Type B pancreatic cell (in vitro differentiated cells): Measurements from ENCODE around the gene CAMK2N2. TPM values are rescaled to one million over a fixed set of nuclear protein-coding genes. Genes with fewer than 3 reads are reported as not detected.
A peak's percentile ranks its signal among the peaks of the same experiment; 100 is the strongest.

Experiments used
- DNase-seq: peaks from one replicate; pipeline ENCODE4 v3.0.0; 2021; ENCODE audit warnings: mixed read lengths; ENCODE audit not compliant: unreplicated experiment; ENCODE audit errors: extremely low spot score
- H3K27ac Mint-ChIP-seq: 2 replicates; pipeline ENCODE4 v1.8.0; 2021; ENCODE audit warnings: mild to moderate bottlenecking, mixed read lengths
- H3K27me3 Mint-ChIP-seq: 2 replicates; pipeline ENCODE4 v1.8.0; 2021; ENCODE audit warnings: mixed read lengths
- H3K36me3 Mint-ChIP-seq: 2 replicates; pipeline ENCODE4 v1.8.0; 2021; ENCODE audit warnings: mixed read lengths
- H3K4me1 Mint-ChIP-seq: one replicate; pipeline ENCODE4 v1.8.0; 2021; ENCODE audit warnings: mixed read lengths; ENCODE audit not compliant: unreplicated experiment
- H3K4me3 Mint-ChIP-seq: 2 replicates; pipeline ENCODE4 v1.8.0; 2021; ENCODE audit warnings: mild to moderate bottlenecking, mixed read lengths
- H3K9me3 Mint-ChIP-seq: 2 replicates; pipeline ENCODE4 v1.8.0; 2021; ENCODE audit warnings: mixed read lengths
- total RNA-seq: library from RNA; stranded (reverse); gene quantifications from 2 replicates; pipeline ENCODE4 v1.2.1, GENCODE V29; 2021; ENCODE audit warnings: low replicate concordance
- TF ChIP-seq, protein P1 (sequence below): fragments of 200-600 bp; sonication (generic); conservative IDR thresholded peaks from 2 replicates; pipeline ENCODE4 v1.5.0; 2021; ENCODE audit warnings: antibody characterized with exemption, mild to moderate bottlenecking

CAMK2N2 gene
- total RNA-seq, 1 donor from 2014 or later: 1.9 TPM

DNA sequence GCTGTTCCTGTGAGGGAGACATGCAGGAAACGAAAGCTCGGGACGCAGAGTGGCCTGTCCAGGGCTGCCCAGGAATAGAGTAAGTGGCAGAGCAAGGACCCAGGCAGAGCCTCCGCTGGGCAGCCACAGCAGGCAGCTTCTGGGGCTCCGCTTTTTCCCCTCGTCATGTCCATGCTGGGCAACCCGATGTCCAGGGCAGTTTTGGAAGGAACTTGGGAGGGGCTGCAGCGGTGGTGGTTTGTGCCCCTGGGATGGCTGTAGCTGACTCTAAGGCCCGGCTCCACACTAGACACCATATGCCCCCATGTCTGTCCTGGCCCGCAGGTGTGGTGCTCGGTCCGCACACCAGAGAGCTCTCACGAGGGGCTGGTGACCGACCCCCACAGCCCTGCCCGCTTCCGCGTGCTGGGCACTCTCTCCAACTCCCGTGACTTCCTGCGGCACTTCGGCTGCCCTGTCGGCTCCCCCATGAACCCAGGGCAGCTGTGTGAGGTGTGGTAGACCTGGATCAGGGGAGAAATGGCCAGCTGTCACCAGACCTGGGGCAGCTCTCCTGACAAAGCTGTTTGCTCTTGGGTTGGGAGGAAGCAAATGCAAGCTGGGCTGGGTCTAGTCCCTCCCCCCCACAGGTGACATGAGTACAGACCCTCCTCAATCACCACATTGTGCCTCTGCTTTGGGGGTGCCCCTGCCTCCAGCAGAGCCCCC is 30.5 kb upstream of the CAMK2N2 start:
- H3K4me1 Mint-ChIP-seq: no peaks in the 10 kb centered on the region

DNA sequence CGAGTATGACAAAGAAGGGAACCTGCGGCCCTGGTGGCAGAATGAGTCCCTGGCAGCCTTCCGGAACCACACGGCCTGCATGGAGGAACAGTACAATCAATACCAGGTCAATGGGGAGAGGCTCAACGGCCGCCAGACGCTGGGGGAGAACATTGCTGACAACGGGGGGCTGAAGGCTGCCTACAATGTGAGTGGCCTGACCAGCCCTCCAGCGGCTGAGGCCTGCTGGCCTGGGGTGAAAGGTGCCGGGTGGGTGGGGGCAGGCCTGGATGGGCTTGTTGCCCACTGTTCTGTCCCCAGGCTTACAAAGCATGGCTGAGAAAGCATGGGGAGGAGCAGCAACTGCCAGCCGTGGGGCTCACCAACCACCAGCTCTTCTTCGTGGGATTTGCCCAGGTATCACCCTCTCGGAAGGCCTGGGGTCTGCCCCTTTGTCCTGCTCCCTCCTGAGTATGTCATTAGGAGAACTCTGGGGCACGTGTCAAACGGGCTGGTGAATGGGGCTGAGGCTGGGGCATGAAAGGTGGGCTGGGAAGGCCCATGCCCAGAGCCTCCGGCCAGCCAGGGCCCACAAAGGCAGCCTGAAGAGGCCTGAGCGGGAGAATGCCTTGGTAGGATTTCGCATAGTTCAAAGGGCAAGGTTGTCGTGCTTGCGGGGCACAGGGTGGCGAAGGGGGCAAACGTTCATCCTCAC is 29.8 kb upstream of the CAMK2N2 start:
- Mint-ChIP-seq H3K27ac (no peak overlapping the region), H3K27me3 (peaks cover 55% of the 10 kb centered on the region), H3K9me3 (no peaks in the 10 kb centered on the region)

More for the DNA sequence above, 30.5 kb upstream of the CAMK2N2 start:
- Mint-ChIP-seq H3K27ac (no peak overlapping the region), H3K9me3 (no peaks in the 10 kb centered on the region), H3K27me3 (peaks cover 50% of the 10 kb centered on the region), H3K36me3 (no peaks in the 10 kb centered on the region), H3K4me3 (no peak overlapping the region)
- TF ChIP-seq, protein P1, sequence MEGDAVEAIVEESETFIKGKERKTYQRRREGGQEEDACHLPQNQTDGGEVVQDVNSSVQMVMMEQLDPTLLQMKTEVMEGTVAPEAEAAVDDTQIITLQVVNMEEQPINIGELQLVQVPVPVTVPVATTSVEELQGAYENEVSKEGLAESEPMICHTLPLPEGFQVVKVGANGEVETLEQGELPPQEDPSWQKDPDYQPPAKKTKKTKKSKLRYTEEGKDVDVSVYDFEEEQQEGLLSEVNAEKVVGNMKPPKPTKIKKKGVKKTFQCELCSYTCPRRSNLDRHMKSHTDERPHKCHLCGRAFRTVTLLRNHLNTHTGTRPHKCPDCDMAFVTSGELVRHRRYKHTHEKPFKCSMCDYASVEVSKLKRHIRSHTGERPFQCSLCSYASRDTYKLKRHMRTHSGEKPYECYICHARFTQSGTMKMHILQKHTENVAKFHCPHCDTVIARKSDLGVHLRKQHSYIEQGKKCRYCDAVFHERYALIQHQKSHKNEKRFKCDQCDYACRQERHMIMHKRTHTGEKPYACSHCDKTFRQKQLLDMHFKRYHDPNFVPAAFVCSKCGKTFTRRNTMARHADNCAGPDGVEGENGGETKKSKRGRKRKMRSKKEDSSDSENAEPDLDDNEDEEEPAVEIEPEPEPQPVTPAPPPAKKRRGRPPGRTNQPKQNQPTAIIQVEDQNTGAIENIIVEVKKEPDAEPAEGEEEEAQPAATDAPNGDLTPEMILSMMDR: no peak
- no peak for DNase-seq

DNA sequence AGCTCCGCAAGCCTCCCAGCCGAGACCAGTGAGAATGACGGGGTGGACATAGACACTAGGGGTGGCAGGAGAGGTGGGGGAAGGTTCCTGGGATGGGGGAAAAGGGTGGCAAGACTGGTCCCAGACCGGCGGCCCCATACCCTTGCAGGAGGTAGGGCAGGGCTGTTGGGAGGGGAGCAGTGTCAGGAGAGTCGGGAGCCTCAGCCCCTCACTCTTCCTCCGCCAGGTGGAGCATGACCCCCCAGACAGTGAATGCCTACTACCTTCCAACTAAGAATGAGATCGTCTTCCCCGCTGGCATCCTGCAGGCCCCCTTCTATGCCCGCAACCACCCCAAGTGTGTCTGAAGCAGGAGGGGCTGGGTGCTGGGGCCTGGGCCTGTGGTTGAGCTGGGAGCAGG is 29.0 kb upstream of the CAMK2N2 start:
- Mint-ChIP-seq H3K36me3 (no peaks in the 10 kb centered on the region), H3K27me3 (peaks cover 61% of the 10 kb centered on the region), H3K9me3 (no peaks in the 10 kb centered on the region), H3K4me3 (no peak overlapping the region), H3K4me1 (no peaks in the 10 kb centered on the region), H3K27ac (no peak overlapping the region)
- TF ChIP-seq, protein P1: no peak
- DNase-seq: no peak

More for the DNA sequence above, 29.8 kb upstream of the CAMK2N2 start:
- Mint-ChIP-seq H3K4me3 (no peak overlapping the region), H3K4me1 (no peaks in the 10 kb centered on the region), H3K36me3 (no peaks in the 10 kb centered on the region)
- DNase-seq: no peak
- TF ChIP-seq, protein P1: no peak

DNA sequence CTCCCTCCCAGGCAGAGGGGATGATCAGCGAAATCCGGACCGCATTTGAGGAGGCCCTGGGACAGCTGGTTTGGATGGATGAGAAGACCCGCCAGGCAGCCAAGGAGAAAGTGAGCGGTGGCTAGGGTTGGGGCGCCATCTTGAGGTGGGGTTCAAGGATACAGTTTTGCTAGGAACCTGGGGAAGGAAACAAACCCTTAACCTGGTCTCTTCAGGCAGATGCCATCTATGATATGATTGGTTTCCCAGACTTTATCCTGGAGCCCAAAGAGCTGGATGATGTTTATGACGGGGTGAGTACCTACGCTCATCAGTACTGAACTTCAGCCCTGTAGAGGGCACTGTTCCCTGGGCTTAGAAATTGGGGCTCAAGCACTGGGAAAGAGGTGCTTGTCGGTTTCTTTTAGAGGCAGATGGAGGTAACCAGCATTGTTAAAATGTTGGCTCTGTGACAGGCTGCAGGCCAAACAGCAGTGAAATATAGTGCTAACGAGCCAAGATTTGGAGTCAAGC is 28.1 kb upstream of the CAMK2N2 start:
- no peaks in the 10 kb centered on the region for H3K36me3 Mint-ChIP-seq

DNA sequence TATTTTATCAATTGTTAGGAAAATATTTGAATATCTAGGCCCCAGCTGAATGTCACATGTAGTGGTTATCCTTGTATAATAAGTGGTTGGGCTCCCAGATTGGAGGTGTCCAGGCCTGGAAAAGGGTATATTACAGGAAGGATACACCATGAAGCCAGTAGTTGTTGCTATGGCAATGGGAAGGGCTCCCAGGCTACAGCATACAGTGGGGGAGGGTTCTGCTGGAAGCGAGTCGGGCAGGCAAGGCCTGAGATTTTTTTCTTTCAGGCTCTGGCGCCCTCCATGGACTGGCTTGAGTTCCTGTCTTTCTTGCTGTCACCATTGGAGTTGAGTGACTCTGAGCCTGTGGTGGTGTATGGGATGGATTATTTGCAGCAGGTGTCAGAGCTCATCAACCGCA is 23.3 kb upstream of the CAMK2N2 start:
- Mint-ChIP-seq H3K27me3 (peaks cover 70% of the 10 kb centered on the region), H3K9me3 (no peaks in the 10 kb centered on the region), H3K4me3 (no peak overlapping the region), H3K27ac (peak overlapping the region; percentile 17), H3K4me1 (peaks cover 5% of the 10 kb centered on the region), H3K36me3 (no peaks in the 10 kb centered on the region)
- DNase-seq: no peak
- TF ChIP-seq, protein P1: peak; percentile 70

More for the DNA sequence above, 28.1 kb upstream of the CAMK2N2 start:
- Mint-ChIP-seq H3K27me3 (peaks cover 62% of the 10 kb centered on the region), H3K27ac (no peak overlapping the region), H3K4me3 (no peak overlapping the region), H3K4me1 (peaks cover 5% of the 10 kb centered on the region), H3K9me3 (no peaks in the 10 kb centered on the region)
- DNase-seq: no peak
- TF ChIP-seq, protein P1: peak; percentile 73
